Measurements from ENCODE around the gene ASTN2.
"Not testable (repeated sequence)": the region's sequence is repeated elsewhere in the genome, so short reads cannot be mapped to it uniquely, and the experiment has no call there.

Gene ASTN2

GRCh38 chr9:116464987-116465571 lies 949.8 kb downstream of the ASTN2 start:
- DNase-seq = no peak

DNA sequence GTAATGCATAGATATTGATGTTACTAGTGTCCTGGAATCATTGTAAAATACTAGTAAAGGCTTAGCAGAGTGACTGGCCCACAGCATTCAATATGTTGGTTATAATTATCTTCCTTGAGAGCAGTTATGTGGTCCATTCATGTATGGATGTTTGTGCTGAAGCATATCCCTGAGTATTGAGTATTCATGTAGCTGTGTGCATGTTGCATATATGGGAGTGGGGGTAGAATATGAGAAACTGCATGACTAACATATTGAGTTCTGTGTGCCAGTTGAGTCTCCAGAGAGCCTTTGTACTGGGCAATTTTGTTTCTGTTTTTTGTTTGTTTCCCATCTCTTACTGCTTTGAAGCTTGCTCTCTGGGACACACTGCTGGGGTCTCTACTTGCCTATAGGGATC lies 950.4 kb downstream of the ASTN2 start:
- no peak for DNase-seq

DNA sequence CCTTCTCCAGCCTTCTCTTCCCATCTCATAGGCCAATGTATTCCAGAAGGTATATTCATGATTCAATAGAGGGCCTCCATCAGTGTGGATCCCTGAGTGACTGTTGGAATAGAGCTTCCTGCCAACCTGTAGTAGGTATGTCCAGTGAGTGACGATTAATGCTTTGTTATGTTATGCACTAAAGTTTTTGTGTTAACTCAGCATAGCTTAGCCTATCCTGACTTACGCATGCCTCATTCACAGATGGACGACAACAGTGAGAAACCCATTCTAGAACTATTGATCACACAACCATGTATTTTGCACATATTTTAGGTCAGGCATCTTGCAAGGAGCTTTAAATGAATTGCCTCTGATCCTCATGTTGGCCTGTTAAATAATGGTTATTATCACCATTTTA lies 953.2 kb downstream of the ASTN2 start:
- DNase-seq = no peak

DNA sequence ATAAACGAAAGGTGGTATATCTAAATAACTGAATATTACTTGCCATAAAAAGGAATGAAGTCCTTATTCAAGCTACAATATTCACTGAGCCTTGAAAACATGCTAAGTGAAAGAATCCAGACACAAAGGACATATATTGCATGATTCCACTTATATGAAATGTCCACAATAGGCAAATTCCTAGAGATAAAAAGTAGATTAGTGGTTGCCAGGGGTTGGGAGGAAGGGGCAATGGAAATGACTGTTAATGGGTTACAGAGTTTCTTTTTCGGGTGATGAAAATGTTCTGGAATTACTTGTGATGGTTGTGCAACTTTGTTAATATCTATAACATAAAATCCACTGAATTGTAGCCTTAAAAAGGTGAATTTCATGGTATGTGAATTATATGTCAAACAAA lies 954.8 kb downstream of the ASTN2 start:
- no peak for DNase-seq

DNA sequence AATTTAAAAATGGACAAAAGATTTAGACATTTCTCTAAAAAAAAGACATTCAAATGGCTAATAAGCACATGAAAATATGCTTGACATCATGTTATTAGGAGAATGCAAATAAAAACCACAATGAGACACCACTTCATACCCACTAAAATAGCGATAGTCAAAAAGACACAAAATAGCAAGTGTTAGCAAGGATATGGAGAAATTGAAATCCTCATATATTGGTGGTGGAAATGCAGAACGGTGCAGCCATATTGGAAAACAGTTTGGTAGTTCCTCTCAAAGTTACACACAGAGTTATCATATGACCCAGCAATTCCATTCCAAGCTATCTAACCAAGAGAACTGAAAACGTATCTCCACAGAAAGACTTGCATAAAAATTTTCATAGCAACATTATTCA lies 955.3 kb downstream of the ASTN2 start:
- DNase-seq = no peak

GRCh38 chr9:116456490-116457088 lies 958.3 kb downstream of the ASTN2 start:
- no peak for DNase-seq

DNA sequence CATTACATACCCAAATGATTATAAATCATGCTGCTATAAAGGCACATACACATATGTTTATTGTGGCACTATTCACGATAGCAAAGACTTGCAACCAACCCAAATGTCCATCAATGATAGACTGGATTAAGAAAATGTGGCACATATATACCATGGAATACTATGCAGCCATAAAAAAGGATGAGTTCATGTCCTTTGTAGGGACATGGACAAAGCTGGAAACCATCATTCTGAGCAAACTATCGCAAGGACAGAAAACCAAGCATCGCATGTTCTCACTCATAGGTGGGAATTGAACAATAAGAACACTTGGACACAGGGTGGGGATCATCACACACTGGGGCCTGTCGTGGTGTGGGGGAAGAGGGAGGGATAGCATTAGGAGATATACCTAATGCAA lies 960.3 kb downstream of the ASTN2 start:
- DNase-seq = not testable (repeated sequence)

DNA sequence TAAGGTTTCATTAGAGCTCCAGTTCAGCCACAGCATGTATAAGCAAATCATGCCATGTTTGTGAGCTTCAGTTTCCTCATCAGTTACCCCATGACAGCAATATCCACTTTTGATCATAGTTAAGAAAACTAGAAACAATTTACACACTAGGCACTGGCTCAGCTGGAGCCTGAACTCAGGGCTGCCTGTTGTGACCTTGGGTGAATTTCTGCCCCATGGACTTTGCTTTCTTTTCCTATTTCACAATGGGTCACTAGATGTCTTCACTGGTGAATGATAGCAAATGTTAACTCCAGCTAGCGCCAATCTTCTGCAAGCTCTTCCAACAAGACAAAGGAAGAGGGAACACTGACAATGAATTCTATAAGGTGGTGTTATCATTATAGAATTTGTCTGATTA lies 961.1 kb downstream of the ASTN2 start:
- no peak for DNase-seq

- DNase-seq = no peak
Observed at GRCh38 chr9:116452634-116453033, 962.2 kb downstream of the ASTN2 start.

DNA sequence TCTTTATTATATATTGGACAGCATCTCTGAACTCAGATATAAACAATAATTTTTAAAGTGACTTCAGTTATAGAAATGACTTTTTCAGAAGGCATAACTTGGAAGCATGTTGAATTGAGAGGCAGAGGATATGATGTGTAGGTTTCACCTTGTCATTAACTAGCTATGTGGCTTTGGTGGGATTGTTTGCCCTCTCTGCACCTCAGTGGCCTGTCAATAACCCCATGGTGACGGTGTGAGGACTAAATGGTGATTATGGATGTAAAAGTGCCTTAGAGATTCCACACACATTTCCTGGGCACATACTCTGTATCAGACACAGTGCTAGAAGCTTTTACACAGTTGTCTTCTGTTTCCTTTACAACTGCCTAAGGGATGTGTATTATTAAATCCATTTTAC lies 962.6 kb downstream of the ASTN2 start:
- no peak for DNase-seq

- DNase-seq = peak; percentile 16
Observed at GRCh38 chr9:116451500-116452115, 963.2 kb downstream of the ASTN2 start.

- DNase-seq = peak; percentile 99
Observed at GRCh38 chr9:116450378-116451139, 964.3 kb downstream of the ASTN2 start.

DNA sequence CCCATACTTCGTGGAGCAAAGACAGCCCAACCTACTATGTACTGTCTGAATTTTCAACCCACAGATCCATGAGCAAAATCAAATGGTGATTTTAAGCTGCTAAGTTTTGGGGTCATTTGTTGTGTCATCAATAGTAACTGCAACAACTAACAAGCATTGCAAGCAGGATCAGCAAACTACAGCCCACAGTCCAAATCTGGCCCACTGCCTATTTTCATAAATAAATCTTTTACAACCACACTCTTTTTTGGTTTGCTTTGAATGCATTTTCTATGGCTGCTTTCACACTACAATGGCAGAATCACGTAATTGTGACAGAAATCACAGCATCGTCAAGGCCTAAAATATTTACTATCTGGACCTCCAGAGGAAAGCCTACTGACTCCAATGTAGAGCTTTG lies 964.9 kb downstream of the ASTN2 start:
- DNase-seq = no peak

DNA sequence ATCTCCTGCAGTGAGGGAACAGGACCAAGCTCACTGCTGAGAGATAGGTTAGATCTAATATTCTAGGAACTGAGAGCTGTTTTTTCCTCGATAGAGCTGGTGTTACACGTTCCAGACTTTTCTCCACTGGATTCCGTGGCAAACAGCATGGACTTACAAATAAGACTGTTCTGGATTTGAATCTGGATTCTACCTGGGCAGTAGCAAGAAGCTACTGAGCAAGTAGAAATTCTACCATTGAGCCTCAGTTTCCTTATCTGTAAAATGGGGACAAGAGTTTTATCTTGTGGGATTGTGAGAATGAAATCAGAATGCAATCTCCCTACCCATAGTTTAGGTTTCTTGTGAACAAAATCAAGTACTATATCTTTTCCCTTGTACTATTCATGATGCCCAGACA lies 966.4 kb downstream of the ASTN2 start:
- no peak for DNase-seq

DNA sequence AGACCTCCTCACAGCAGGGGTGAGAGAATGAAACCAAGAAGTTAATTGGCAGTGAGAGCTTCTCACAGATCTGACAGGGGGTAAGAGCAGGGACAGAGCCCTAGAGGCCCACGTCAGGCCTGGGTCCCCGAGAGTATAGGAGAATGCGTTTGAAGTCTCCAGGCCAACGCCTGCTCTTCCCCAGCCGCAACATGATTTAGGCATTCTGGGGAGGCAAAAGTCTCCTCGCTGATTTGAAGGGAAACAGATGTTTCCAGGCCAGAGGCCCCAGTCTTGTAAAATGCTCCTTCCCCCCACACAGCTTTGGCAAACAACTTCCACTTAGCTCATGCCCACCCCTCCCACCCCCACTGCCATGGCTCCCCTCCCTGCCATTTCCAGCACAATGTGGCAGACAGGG lies 966.9 kb downstream of the ASTN2 start:
- DNase-seq = no peak

- no peak for DNase-seq
Observed at GRCh38 chr9:116442528-116442927, 972.3 kb downstream of the ASTN2 start.

GRCh38 chr9:116437411-116438370 lies 977.2 kb downstream of the ASTN2 start:
- DNase-seq = no peak

GRCh38 chr9:116436121-116436520 lies 978.7 kb downstream of the ASTN2 start:
- no peak for DNase-seq

DNA sequence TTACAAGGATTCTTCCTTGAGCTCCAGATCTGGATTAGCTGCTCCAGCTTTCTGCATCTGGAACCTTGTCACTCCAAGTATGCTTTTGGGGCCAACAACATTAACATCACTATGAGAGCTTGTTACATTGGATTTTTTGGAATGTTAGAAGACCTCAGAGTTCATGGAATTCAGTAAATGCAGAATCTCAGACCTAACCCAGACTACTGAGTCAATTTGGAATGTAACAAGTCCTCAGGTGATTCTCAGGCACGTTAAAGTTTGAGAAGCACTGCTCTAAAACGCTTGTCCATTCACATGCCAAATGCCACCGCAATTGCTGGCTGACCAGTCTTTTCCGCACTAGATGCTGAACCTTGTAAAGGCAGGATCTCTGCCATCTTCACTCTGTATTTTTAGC lies 979.2 kb downstream of the ASTN2 start:
- no peak for DNase-seq

DNA sequence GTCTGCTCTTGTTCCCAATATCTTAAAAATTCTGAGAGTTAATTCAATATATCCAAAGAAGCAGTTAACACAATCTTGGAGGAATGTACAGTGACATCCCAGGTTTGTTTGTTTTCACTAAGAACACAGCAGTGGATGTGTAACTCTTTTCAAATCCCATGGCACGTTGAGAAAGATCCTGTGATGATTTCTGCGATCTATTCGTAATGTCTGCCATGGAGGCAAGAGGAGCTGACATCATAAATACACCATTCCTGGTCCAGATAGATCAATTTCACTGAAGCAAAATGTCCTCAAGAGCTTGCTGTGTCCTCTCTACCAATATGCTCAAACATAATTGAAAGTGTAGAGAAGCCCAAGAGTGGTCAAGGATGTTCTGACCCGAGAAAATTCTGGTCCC lies 980.5 kb downstream of the ASTN2 start:
- no peak for DNase-seq

- no peak for DNase-seq
Observed at GRCh38 chr9:116432051-116432450, 982.8 kb downstream of the ASTN2 start.

- DNase-seq = no peak
Observed at GRCh38 chr9:116430849-116431248, 984.0 kb downstream of the ASTN2 start.

DNA sequence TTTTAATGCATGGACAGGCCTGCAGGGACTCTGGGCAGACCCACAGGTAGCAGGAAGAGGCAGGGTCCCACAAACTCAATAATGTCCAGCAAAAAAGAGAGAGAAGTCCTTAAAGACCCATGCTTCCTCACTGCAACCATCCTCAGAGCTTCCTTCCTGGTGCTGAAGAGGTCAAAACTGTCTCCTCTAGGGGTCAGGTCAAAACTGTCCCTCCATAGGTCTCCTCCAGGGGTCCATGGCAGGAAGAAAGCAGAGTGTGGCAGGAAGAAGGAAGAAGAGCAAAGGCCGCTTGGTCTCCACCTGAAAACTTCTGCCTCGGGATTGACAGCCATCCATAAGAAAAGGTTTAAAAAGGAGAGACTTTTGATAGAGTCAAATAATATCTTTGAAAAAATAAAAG lies 989.6 kb downstream of the ASTN2 start:
- DNase-seq = no peak
